Left forelimb (tissue), 1 donor: ENCODE measurements around the gene GABRB3.
"Not testable (repeated sequence)": the region's sequence is repeated elsewhere in the genome, so short reads cannot be mapped to it uniquely, and the experiment has no call there.

ENCODE experiments used
- DNase-seq: peaks from one replicate; pipeline ENCODE4 v3.0.0-alpha.2; 2018; ENCODE audit warnings: low spot score

The GABRB3 gene

GRCh38 chr15:26736502-26737248 is 36.2 kb downstream of the GABRB3 start:
- DNase-seq, result no peak

- DNase-seq, result no peak
These were observed 40.9 kb downstream of the GABRB3 start for GRCh38 chr15:26731965-26732364.

GRCh38 chr15:26729581-26729980 is 43.3 kb downstream of the GABRB3 start:
- no peak for DNase-seq

- DNase-seq, result no peak
These were observed 43.8 kb downstream of the GABRB3 start for GRCh38 chr15:26729030-26729429.

- no peak for DNase-seq
These were observed 48.3 kb downstream of the GABRB3 start for GRCh38 chr15:26724381-26725150.

GRCh38 chr15:26722621-26723160 is 50.2 kb downstream of the GABRB3 start:
- DNase-seq, result no peak

- no peak for DNase-seq
These were observed 51.5 kb downstream of the GABRB3 start for GRCh38 chr15:26721232-26721967.

- no peak for DNase-seq
These were observed 52.3 kb downstream of the GABRB3 start for GRCh38 chr15:26720546-26720945.

- DNase-seq, result not testable (repeated sequence)
These were observed 53.0 kb downstream of the GABRB3 start for GRCh38 chr15:26719866-26720265.

- no peak for DNase-seq
These were observed 56.8 kb downstream of the GABRB3 start for GRCh38 chr15:26716069-26716468.

- DNase-seq, result no peak
These were observed 59.4 kb downstream of the GABRB3 start for GRCh38 chr15:26713498-26713897.

- no peak for DNase-seq
These were observed 60.5 kb downstream of the GABRB3 start for GRCh38 chr15:26712335-26712734.

- DNase-seq, result no peak
These were observed 61.4 kb downstream of the GABRB3 start for GRCh38 chr15:26711445-26711844.

- no peak for DNase-seq
These were observed 70.5 kb downstream of the GABRB3 start for GRCh38 chr15:26702381-26702780.

- DNase-seq, result no peak
These were observed 74.3 kb downstream of the GABRB3 start for GRCh38 chr15:26698555-26698954.

- no peak for DNase-seq
These were observed 75.0 kb downstream of the GABRB3 start for GRCh38 chr15:26697913-26698312.

GRCh38 chr15:26691249-26691648 is 81.6 kb downstream of the GABRB3 start:
- no peak for DNase-seq

GRCh38 chr15:26690778-26691177 is 82.1 kb downstream of the GABRB3 start:
- DNase-seq, result no peak

GRCh38 chr15:26689462-26689861 is 83.4 kb downstream of the GABRB3 start:
- DNase-seq, result no peak

- no peak for DNase-seq
These were observed 86.2 kb downstream of the GABRB3 start for GRCh38 chr15:26686547-26687187.

GRCh38 chr15:26682598-26683164 is 90.2 kb downstream of the GABRB3 start:
- no peak for DNase-seq

GRCh38 chr15:26679927-26680326 is 92.9 kb downstream of the GABRB3 start:
- DNase-seq, result no peak
